H9 (cell line): ENCODE measurements around the gene SLX4IP. TPM values are rescaled to one million over a fixed set of nuclear protein-coding genes. Genes with fewer than 3 reads are reported as not detected.

Experiments used
- DNase-seq: peaks from one replicate; pipeline ENCODE4 v3.0.0-alpha.2; 2017
- H2AFZ ChIP-seq: one replicate; pipeline ENCODE4 v1.6.1; 2013; ENCODE audit warnings: mild to moderate bottlenecking, low read length, control low read depth, moderate library complexity
- H2AK5ac ChIP-seq: 2 replicates; pipeline ENCODE4 v1.6.1; 2013; ENCODE audit warnings: low read length, control low read depth, mixed read lengths; ENCODE audit not compliant: insufficient read length
- H2BK120ac ChIP-seq: one replicate; pipeline ENCODE4 v1.6.1; 2013; ENCODE audit warnings: low read depth, mild to moderate bottlenecking, low read length, control low read depth, inconsistent platforms; ENCODE audit not compliant: poor library complexity, severe bottlenecking
- H2BK12ac ChIP-seq: 2 replicates; pipeline ENCODE4 v1.6.1; 2013; ENCODE audit warnings: low read length, control low read depth, mixed read lengths, low read depth; ENCODE audit not compliant: insufficient read length
- H2BK15ac ChIP-seq: 2 replicates; pipeline ENCODE4 v1.6.1; 2013; ENCODE audit warnings: low read depth, low read length, control low read depth
- H2BK20ac ChIP-seq: one replicate; pipeline ENCODE4 v1.6.1; 2013; ENCODE audit warnings: low read depth, mild to moderate bottlenecking, low read length, control low read depth, inconsistent platforms; ENCODE audit not compliant: poor library complexity, severe bottlenecking
- H2BK5ac ChIP-seq: 2 replicates; pipeline ENCODE4 v1.6.1; 2013; ENCODE audit warnings: low read length, control low read depth, mixed read lengths; ENCODE audit not compliant: insufficient read length
- H3K14ac ChIP-seq: 2 replicates; pipeline ENCODE4 v1.6.1; 2013; ENCODE audit warnings: low read length, control low read depth; ENCODE audit not compliant: insufficient read depth
- H3K18ac ChIP-seq: 2 replicates; pipeline ENCODE4 v1.6.1; 2013; ENCODE audit warnings: low read depth, mild to moderate bottlenecking, mixed read lengths, low read length, control low read depth; ENCODE audit not compliant: insufficient read length
- H3K23ac ChIP-seq: 2 replicates; pipeline ENCODE4 v1.6.1; 2013; ENCODE audit warnings: low read length, control low read depth, mixed read lengths, low read depth; ENCODE audit not compliant: insufficient read length
- H3K23me2 ChIP-seq: 2 replicates; pipeline ENCODE4 v1.6.1; 2013; ENCODE audit warnings: low read depth, mild to moderate bottlenecking, mixed read lengths, low read length, control low read depth; ENCODE audit not compliant: insufficient read length, poor library complexity, severe bottlenecking
- H3K27ac ChIP-seq: 2 replicates; pipeline ENCODE4 v1.5.1; 2013; ENCODE audit warnings: low read length, control low read depth, mixed read lengths, low read depth; ENCODE audit not compliant: insufficient read length
- H3K27me3 ChIP-seq: 2 replicates; pipeline ENCODE4 v1.6.1; 2013; ENCODE audit warnings: low read length, control low read depth, inconsistent platforms; ENCODE audit not compliant: insufficient read depth
- H3K4ac ChIP-seq: 2 replicates; pipeline ENCODE4 v1.6.1; 2013; ENCODE audit warnings: low read depth, mild to moderate bottlenecking, control low read depth, inconsistent platforms, low read length, moderate library complexity
- H3K4me1 ChIP-seq: 2 replicates; pipeline ENCODE4 v1.6.1; 2013; ENCODE audit warnings: low read length, control low read depth, inconsistent platforms; ENCODE audit not compliant: insufficient read depth
- H3K4me2 ChIP-seq: 2 replicates; pipeline ENCODE4 v1.6.1; 2013; ENCODE audit warnings: low read length, control low read depth, mixed read lengths; ENCODE audit not compliant: insufficient read length, insufficient read depth
- H3K56ac ChIP-seq: 2 replicates; pipeline ENCODE4 v1.6.1; 2013; ENCODE audit warnings: low read depth, mild to moderate bottlenecking, mixed read lengths, low read length, control low read depth; ENCODE audit not compliant: insufficient read length
- H3K79me1 ChIP-seq: 2 replicates; pipeline ENCODE4 v1.6.1; 2013; ENCODE audit warnings: low read depth, mild to moderate bottlenecking, moderate library complexity, low read length, control low read depth, inconsistent platforms; ENCODE audit not compliant: insufficient read depth, poor library complexity, severe bottlenecking
- H3K79me2 ChIP-seq: 2 replicates; pipeline ENCODE4 v1.6.1; 2013; ENCODE audit warnings: low read length, control low read depth, inconsistent platforms; ENCODE audit not compliant: insufficient read depth
- H3K9ac ChIP-seq: 2 replicates; pipeline ENCODE4 v1.6.1; 2013; ENCODE audit warnings: low read length, control low read depth, mixed read lengths; ENCODE audit not compliant: insufficient read length; ENCODE audit errors: extremely low read depth
- H3K9me3 ChIP-seq: one replicate; pipeline ENCODE4 v1.6.1; 2013; ENCODE audit warnings: low read depth, low read length, inconsistent platforms; ENCODE audit not compliant: control insufficient read depth
- H3T11ph ChIP-seq: one replicate; pipeline ENCODE4 v1.6.1; 2013; ENCODE audit warnings: mild to moderate bottlenecking, low read length, control low read depth, inconsistent platforms
- H4K20me1 ChIP-seq: one replicate; pipeline ENCODE4 v1.6.1; 2013; ENCODE audit not compliant: control insufficient read depth, insufficient read length, insufficient read depth
- H4K5ac ChIP-seq: 2 replicates; pipeline ENCODE4 v1.6.1; 2013; ENCODE audit warnings: low read depth, mild to moderate bottlenecking, mixed read lengths, low read length, control low read depth; ENCODE audit not compliant: insufficient read length
- H4K8ac ChIP-seq: replicated peaks from 2 replicates; pipeline ENCODE4 v1.6.1; 2013; ENCODE audit warnings: low read length, control low read depth, mixed read lengths, low read depth; ENCODE audit not compliant: insufficient read length
- H4K91ac ChIP-seq: 2 replicates; pipeline ENCODE4 v1.6.1; 2013; ENCODE audit warnings: low read depth, mild to moderate bottlenecking, moderate library complexity, mixed read lengths, low read length, control low read depth; ENCODE audit not compliant: insufficient read length
- H3K27ac Mint-ChIP-seq, 3 experiments: 2 replicates in 2 of 3; 3 replicates in 1 of 3; pipeline ENCODE4 v1.8.0; 2020 to 2021; ENCODE audit warnings: mixed read lengths in 3 of 3, mild to moderate bottlenecking in 1 of 3, moderate library complexity in 1 of 3
- H3K27me3 Mint-ChIP-seq: 2 replicates; pipeline ENCODE4 v1.8.0; 2021; ENCODE audit warnings: low read depth, mild to moderate bottlenecking, moderate library complexity, mixed read lengths
- H3K36me3 Mint-ChIP-seq, 3 experiments: 2 replicates in 2 of 3; 3 replicates in 1 of 3; pipeline ENCODE4 v1.8.0; 2020 to 2021; ENCODE audit warnings: low read depth in 3 of 3, mixed read lengths in 3 of 3; ENCODE audit not compliant: insufficient read depth in 1 of 3
- H3K4me1 Mint-ChIP-seq, 2 experiments: 2 replicates each; pipeline ENCODE4 v1.8.0; 2020; ENCODE audit warnings: mixed read lengths in 2 of 2
- H3K4me3 Mint-ChIP-seq, 2 experiments: 2 replicates in 1 of 2; 3 replicates in 1 of 2; pipeline ENCODE4 v1.8.0; 2020 to 2021; ENCODE audit warnings: mild to moderate bottlenecking in 2 of 2, mixed read lengths in 2 of 2, moderate library complexity in 1 of 2
- H3K9me3 Mint-ChIP-seq, 2 experiments: 2 replicates in 1 of 2; 3 replicates in 1 of 2; pipeline ENCODE4 v1.8.0; 2020; ENCODE audit warnings: mild to moderate bottlenecking in 2 of 2, mixed read lengths in 2 of 2, moderate library complexity in 1 of 2
- WGBS: extraction: QIAGEN DNeasy Blood & Tissue Kit; methylation state at CpG from one replicate; pipeline ENCODE4 v1.1.7; 2013; ENCODE audit warnings: missing lambda C conversion rate, low lambda C conversion rate, mixed read lengths; ENCODE audit not compliant: insufficient read length; ENCODE audit errors: extremely low coverage; 5-methylcytosine and 5-hydroxymethylcytosine counted together
- total RNA-seq: library from RNA; stranded (reverse); gene quantifications from 2 replicates; pipeline ENCODE4 v1.2.1, GENCODE V29; 2021
- TF ChIP-seq, protein P1 (sequence below): fragments of 200-600 bp; sonication (generic); conservative IDR thresholded peaks from 3 replicates; pipeline ENCODE4 v1.8.0; 2021; ENCODE audit warnings: antibody characterized with exemption, mild to moderate bottlenecking

Gene SLX4IP
- total RNA-seq, 1 experiment from 2014 or later = 7.9 TPM

DNA sequence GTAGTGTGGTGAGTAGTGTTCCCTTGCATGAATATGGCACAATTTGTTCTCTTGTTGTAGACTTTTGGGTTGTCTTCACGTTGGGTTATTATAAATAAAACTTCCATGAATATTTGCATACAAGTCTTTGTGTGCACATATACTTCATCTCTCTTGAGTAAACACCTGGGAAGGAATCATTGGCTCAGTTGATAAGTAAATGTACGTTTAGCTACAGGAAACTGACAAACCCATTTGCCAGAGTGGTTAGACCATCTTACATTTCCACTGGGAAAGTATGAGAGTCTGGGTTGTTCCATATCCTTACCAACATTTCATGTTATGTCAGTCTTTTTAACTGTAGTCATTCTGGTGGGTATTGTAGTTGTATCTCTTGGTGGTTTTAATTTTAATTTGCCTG is 119.2 kb downstream of the SLX4IP start:
- H3K14ac ChIP-seq = no peak overlapping the region
- no peak overlapping the region for H3K4me2 ChIP-seq
- H2BK20ac ChIP-seq = no peak overlapping the region
- H3K27ac Mint-ChIP-seq = no peak overlapping the region; a peak in 1 of 7 replicates
- H3K56ac ChIP-seq = no peak overlapping the region
- TF ChIP-seq, protein P1, sequence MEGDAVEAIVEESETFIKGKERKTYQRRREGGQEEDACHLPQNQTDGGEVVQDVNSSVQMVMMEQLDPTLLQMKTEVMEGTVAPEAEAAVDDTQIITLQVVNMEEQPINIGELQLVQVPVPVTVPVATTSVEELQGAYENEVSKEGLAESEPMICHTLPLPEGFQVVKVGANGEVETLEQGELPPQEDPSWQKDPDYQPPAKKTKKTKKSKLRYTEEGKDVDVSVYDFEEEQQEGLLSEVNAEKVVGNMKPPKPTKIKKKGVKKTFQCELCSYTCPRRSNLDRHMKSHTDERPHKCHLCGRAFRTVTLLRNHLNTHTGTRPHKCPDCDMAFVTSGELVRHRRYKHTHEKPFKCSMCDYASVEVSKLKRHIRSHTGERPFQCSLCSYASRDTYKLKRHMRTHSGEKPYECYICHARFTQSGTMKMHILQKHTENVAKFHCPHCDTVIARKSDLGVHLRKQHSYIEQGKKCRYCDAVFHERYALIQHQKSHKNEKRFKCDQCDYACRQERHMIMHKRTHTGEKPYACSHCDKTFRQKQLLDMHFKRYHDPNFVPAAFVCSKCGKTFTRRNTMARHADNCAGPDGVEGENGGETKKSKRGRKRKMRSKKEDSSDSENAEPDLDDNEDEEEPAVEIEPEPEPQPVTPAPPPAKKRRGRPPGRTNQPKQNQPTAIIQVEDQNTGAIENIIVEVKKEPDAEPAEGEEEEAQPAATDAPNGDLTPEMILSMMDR = no peak
- no peak overlapping the region for H2BK12ac ChIP-seq
- H2BK120ac ChIP-seq = no peak overlapping the region
- no peak for DNase-seq
- no peaks in the 10 kb centered on the region for H3K9me3 ChIP-seq
- no peak overlapping the region for H3K4ac ChIP-seq
- no peak overlapping the region for H3K4me3 Mint-ChIP-seq
- H3K36me3 Mint-ChIP-seq = no peaks in the 10 kb centered on the region
- H4K20me1 ChIP-seq = no peaks in the 10 kb centered on the region
- H3K9ac ChIP-seq = no peak overlapping the region
- H4K91ac ChIP-seq = no peak overlapping the region
- H2AFZ ChIP-seq = no peak overlapping the region
- H3K79me2 ChIP-seq = no peaks in the 10 kb centered on the region
- no peaks in the 10 kb centered on the region for H3K79me1 ChIP-seq
- H3K27me3 ChIP-seq = no peaks in the 10 kb centered on the region
- H3K23ac ChIP-seq = no peak overlapping the region
- H2BK5ac ChIP-seq = no peak overlapping the region
- no peak overlapping the region for H3K18ac ChIP-seq
- no peaks in the 10 kb centered on the region for H3K9me3 Mint-ChIP-seq
- H2BK15ac ChIP-seq = no peak overlapping the region
- H3T11ph ChIP-seq = no peak overlapping the region
- no peak overlapping the region for H4K8ac ChIP-seq
- peaks cover 7% of the 10 kb centered on the region; the same call in 1 of the 2 replicates for H3K4me1 ChIP-seq
- peaks cover 61 to 63% of the 10 kb centered on the region in 2 experiments for H3K4me1 Mint-ChIP-seq
- H3K27me3 Mint-ChIP-seq = no peaks in the 10 kb centered on the region
- WGBS = no CpG with 5 or more reads among the region's 2 CpGs
- H2AK5ac ChIP-seq = no peak overlapping the region
- no peak overlapping the region for H4K5ac ChIP-seq
- no peak overlapping the region for H3K27ac ChIP-seq
- H3K23me2 ChIP-seq = no peaks in the 10 kb centered on the region
